HEK293 (cell line): Measurements from ENCODE around the gene MGMT.

Experiments used
- CTCF ChIA-PET: fragments of 350-600 bp; formaldehyde crosslinking; extraction: SDS; loops from one replicate; lab custom pipeline; 2021; ENCODE audit warnings: antibody characterized with exemption; lab: Yijun Ruan, JAX
- POLR2A ChIA-PET: fragments of 300-600 bp; formaldehyde crosslinking; extraction: SDS; loops from one replicate; lab custom pipeline; 2020; ENCODE audit warnings: antibody characterized with exemption, inconsistent platforms; lab: Yijun Ruan, JAX
- H3K27ac ChIP-seq: fragments of 200-500 bp; sonication (Bioruptor generic); 2 replicates; pipeline ENCODE4 v1.5.1; 2014; ENCODE audit warnings: low read depth, low read length, control low read depth, inconsistent platforms; ENCODE audit errors: extremely low read depth
- H3K36me3 ChIP-seq, 2 experiments: fragments of 200-500 bp in 1 of 2; sonication (Bioruptor generic) in 1 of 2; 1 replicate in 1 of 2; 2 replicates in 1 of 2; pipeline ENCODE4 v1.5.1; 2014 to 2017; ENCODE audit warnings: inconsistent platforms in 2 of 2, low read length in 2 of 2; ENCODE audit not compliant: control insufficient read depth in 2 of 2, insufficient read depth in 1 of 2
- H3K4me1 ChIP-seq: fragments of 200-500 bp; sonication (Bioruptor generic); 2 replicates; pipeline ENCODE4 v1.5.1; 2014; ENCODE audit warnings: mild to moderate bottlenecking, low read length, inconsistent platforms; ENCODE audit not compliant: control insufficient read depth, insufficient read depth
- H3K4me3 ChIP-seq: 2 replicates; pipeline ENCODE4 v1.5.1; 2011; ENCODE audit warnings: low read depth, mild to moderate bottlenecking, control low read depth, low read length, moderate library complexity
- H3K9me3 ChIP-seq: fragments of 200-500 bp; sonication (Bioruptor generic); 2 replicates; pipeline ENCODE4 v1.5.1; 2014; ENCODE audit warnings: low read depth, low read length, inconsistent platforms; ENCODE audit not compliant: control insufficient read depth, insufficient read depth
- HOXD13 ChIP-seq: sonication (generic); formaldehyde crosslinking; IDR thresholded peaks from 2 replicates; pipeline ENCODE4 v1.8.0; 2022; ENCODE audit warnings: missing genetic modification reagents, borderline replicate concordance
- SCRT2 ChIP-seq: fragments of 450-650 bp; formaldehyde crosslinking; IDR thresholded peaks from 2 replicates; pipeline ENCODE4 v1.5.1; 2016; ENCODE audit warnings: missing biosample characterization, missing genetic modification characterization
- SETDB1 ChIP-seq: IDR thresholded peaks from one replicate; pipeline ENCODE4 v1.6.1; 2017; ENCODE audit warnings: mild to moderate bottlenecking, low read length, moderate library complexity, mixed read lengths; ENCODE audit not compliant: insufficient read length
- ZBTB7A ChIP-seq: fragments of 450-650 bp; formaldehyde crosslinking; IDR thresholded peaks from 2 replicates; pipeline ENCODE4 v1.5.1; 2016; ENCODE audit warnings: low read depth, missing biosample characterization, missing genetic modification characterization
- ZNF169 ChIP-seq: fragments of 450-650 bp; formaldehyde crosslinking; IDR thresholded peaks from 2 replicates; pipeline ENCODE4 v1.5.1; 2016; ENCODE audit warnings: missing biosample characterization, missing genetic modification characterization
- ZNF175 ChIP-seq: fragments of 450-650 bp; formaldehyde crosslinking; IDR thresholded peaks from 2 replicates; pipeline ENCODE4 v1.5.1; 2016; ENCODE audit warnings: missing biosample characterization, missing genetic modification characterization
- ZNF19 ChIP-seq: fragments of 450-650 bp; formaldehyde crosslinking; IDR thresholded peaks from 2 replicates; pipeline ENCODE4; 2016; ENCODE audit warnings: missing biosample characterization, missing genetic modification characterization, low read depth
- ZNF311 ChIP-seq: fragments of 450-650 bp; formaldehyde crosslinking; IDR thresholded peaks from 2 replicates; pipeline ENCODE4 v1.5.1; 2017; ENCODE audit warnings: missing biosample characterization, missing genetic modification characterization, borderline replicate concordance
- ZNF324 ChIP-seq: fragments of 450-650 bp; formaldehyde crosslinking; IDR thresholded peaks from 2 replicates; pipeline ENCODE4 v1.5.1; 2016; ENCODE audit warnings: missing biosample characterization, missing genetic modification characterization
- ZNF366 ChIP-seq: fragments of 450-650 bp; formaldehyde crosslinking; conservative IDR thresholded peaks from 2 replicates; pipeline ENCODE4 v1.5.1; 2016; ENCODE audit warnings: missing biosample characterization, missing genetic modification characterization
- ZNF571 ChIP-seq: fragments of 450-650 bp; formaldehyde crosslinking; IDR thresholded peaks from 2 replicates; pipeline ENCODE4 v1.5.0; 2017; ENCODE audit warnings: missing biosample characterization, missing genetic modification characterization
- ZNF768 ChIP-seq: fragments of 450-650 bp; formaldehyde crosslinking; IDR thresholded peaks from 2 replicates; pipeline ENCODE4 v1.5.1; 2018; ENCODE audit warnings: missing biosample characterization, mild to moderate bottlenecking, missing genetic modification characterization
- ZNF785 ChIP-seq: fragments of 450-650 bp; formaldehyde crosslinking; IDR thresholded peaks from 2 replicates; pipeline ENCODE4 v1.5.1; 2016; ENCODE audit warnings: missing biosample characterization, missing genetic modification characterization
- ZSCAN23 ChIP-seq: fragments of 450-650 bp; formaldehyde crosslinking; IDR thresholded peaks from 2 replicates; pipeline ENCODE4 v1.5.1; 2016; ENCODE audit warnings: missing biosample characterization, missing genetic modification characterization
- TF ChIP-seq, protein P1 (sequence below): fragments of 450-650 bp; formaldehyde crosslinking; IDR thresholded peaks from 2 replicates; pipeline ENCODE4 v1.5.1; 2017; ENCODE audit warnings: missing biosample characterization, missing genetic modification characterization
- TF ChIP-seq, protein P2 (sequence below): fragments of 450-650 bp; formaldehyde crosslinking; IDR thresholded peaks from 2 replicates; pipeline ENCODE4 v1.5.1; 2016; ENCODE audit warnings: missing biosample characterization, missing genetic modification characterization
- TF ChIP-seq, protein P3 (sequence below): fragments of 450-650 bp; formaldehyde crosslinking; IDR thresholded peaks from 2 replicates; pipeline ENCODE4 v1.5.1; 2016; ENCODE audit warnings: missing biosample characterization, missing genetic modification characterization
- TF ChIP-seq, protein P4 (sequence below): fragments of 450-650 bp; IDR thresholded peaks from 2 replicates; pipeline ENCODE4 v1.5.1; 2018; ENCODE audit warnings: missing biosample characterization, mild to moderate bottlenecking, missing genetic modification characterization

The MGMT gene

DNA sequence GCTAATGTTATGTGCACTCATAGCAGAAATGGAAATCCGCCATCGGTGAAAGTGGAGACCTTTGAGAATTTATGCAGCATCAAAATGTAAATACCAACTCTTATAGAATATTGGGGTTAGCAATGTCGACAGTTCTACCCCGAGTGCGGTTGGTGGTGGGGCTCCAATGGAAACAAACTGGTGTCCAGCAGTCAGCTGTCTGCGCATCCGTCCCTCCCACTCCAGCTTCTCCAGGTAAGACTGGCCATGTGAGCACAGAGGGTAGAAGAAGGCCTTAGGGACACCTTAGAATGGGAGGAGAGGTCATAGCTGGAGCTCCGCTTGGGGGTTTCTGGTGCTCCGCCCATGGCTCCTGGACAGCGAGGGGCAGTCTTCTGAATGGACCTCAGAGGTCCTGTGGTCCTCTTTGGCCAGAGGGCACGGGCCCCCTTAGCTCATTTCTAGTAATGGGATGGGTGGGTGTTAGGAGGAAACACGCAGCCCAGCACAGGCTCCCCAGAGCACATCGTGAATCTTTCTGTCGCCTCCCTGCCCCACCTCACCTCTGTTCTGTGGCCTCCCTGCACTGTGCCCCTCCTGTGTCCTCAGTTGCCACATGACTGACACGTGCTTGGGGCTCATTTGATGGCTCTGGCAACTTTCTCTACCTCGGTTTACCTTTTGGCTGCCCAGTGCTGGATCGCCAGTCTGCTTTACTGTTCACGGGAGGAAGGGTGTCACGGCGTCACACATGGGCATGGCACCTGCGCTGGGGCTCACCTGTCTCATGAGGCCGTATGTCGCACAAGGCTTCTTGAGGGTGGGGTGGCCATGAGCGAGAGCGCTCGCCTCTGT lies 50.0 kb downstream of the MGMT start:
- Histone ChIP-seq H3K9me3 (no peaks in the 10 kb centered on the region), H3K27ac (no peak overlapping the region), H3K4me1 (no peaks in the 10 kb centered on the region), H3K36me3 (no peaks in the 10 kb centered on the region), H3K4me3 (no peak overlapping the region)
- ChIA-PET POLR2A (no interaction called here), CTCF (no interaction called here)
- TF ChIP-seq HOXD13 (CRISPR knock-in tag) (no peak), SETDB1 (no peak), ZNF366 (no peak), ZNF311 (tag by site-specific recombination) (no peak), SCRT2 (no peak), ZNF19 (no peak), ZNF169 (tag by site-specific recombination) (no peak), ZNF324 (tag by site-specific recombination) (no peak), ZNF175 (tag by site-specific recombination) (no peak)
- TF ChIP-seq, protein P1, sequence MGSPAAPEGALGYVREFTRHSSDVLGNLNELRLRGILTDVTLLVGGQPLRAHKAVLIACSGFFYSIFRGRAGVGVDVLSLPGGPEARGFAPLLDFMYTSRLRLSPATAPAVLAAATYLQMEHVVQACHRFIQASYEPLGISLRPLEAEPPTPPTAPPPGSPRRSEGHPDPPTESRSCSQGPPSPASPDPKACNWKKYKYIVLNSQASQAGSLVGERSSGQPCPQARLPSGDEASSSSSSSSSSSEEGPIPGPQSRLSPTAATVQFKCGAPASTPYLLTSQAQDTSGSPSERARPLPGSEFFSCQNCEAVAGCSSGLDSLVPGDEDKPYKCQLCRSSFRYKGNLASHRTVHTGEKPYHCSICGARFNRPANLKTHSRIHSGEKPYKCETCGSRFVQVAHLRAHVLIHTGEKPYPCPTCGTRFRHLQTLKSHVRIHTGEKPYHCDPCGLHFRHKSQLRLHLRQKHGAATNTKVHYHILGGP (tag by site-specific recombination) = no peak
- TF ChIP-seq, protein P2, sequence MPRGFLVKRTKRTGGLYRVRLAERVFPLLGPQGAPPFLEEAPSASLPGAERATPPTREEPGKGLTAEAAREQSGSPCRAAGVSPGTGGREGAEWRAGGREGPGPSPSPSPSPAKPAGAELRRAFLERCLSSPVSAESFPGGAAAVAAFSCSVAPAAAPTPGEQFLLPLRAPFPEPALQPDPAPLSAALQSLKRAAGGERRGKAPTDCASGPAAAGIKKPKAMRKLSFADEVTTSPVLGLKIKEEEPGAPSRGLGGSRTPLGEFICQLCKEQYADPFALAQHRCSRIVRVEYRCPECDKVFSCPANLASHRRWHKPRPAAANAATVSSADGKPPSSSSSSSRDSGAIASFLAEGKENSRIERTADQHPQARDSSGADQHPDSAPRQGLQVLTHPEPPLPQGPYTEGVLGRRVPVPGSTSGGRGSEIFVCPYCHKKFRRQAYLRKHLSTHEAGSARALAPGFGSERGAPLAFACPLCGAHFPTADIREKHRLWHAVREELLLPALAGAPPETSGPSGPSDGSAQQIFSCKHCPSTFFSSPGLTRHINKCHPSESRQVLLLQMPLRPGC = no peak

DNA sequence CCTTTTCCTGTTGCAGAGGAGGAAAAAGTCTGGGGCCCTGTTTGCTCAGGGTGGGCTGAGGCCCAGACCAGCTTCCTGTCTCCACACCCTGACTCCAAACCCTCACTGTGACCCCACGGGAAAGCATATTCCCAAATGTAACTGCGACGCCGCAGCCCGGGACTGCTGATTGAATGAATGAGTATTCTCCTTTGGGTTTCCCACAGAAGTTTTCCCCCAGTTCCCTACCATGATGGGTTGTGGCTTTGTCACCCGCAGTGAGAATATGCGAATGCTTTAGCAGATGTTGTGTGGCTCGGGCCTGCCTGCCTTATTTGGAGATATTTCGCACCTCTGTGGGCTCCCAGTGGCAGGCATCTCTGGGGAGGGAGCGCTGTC lies 50.6 kb downstream of the MGMT start:
- H3K9me3 ChIP-seq = no peaks in the 10 kb centered on the region
- H3K36me3 ChIP-seq = no peaks in the 10 kb centered on the region
- TF ChIP-seq ZNF571 (tag by site-specific recombination) (no peak), ZNF768 (tag by site-specific recombination) (no peak), ZNF785 (tag by site-specific recombination) (no peak), ZSCAN23 (tag by site-specific recombination) (no peak), ZBTB7A (no peak)
- TF ChIP-seq, protein P3, sequence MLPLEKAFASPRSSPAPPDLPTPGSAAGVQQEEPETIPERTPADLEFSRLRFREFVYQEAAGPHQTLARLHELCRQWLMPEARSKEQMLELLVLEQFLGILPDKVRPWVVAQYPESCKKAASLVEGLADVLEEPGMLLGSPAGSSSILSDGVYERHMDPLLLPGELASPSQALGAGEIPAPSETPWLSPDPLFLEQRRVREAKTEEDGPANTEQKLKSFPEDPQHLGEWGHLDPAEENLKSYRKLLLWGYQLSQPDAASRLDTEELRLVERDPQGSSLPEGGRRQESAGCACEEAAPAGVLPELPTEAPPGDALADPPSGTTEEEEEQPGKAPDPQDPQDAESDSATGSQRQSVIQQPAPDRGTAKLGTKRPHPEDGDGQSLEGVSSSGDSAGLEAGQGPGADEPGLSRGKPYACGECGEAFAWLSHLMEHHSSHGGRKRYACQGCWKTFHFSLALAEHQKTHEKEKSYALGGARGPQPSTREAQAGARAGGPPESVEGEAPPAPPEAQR (tag by site-specific recombination) = no peak
- TF ChIP-seq, protein P4, sequence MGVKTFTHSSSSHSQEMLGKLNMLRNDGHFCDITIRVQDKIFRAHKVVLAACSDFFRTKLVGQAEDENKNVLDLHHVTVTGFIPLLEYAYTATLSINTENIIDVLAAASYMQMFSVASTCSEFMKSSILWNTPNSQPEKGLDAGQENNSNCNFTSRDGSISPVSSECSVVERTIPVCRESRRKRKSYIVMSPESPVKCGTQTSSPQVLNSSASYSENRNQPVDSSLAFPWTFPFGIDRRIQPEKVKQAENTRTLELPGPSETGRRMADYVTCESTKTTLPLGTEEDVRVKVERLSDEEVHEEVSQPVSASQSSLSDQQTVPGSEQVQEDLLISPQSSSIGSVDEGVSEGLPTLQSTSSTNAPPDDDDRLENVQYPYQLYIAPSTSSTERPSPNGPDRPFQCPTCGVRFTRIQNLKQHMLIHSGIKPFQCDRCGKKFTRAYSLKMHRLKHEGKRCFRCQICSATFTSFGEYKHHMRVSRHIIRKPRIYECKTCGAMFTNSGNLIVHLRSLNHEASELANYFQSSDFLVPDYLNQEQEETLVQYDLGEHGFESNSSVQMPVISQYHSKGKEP (tag by site-specific recombination) = no peak
- POLR2A ChIA-PET = no interaction called here
- H3K4me1 ChIP-seq = no peaks in the 10 kb centered on the region
- H3K27ac ChIP-seq = no peak overlapping the region
- H3K4me3 ChIP-seq = no peak overlapping the region
- CTCF ChIA-PET = no interaction called here
